ENCODE results near the gene DDI2. TPM values are rescaled to one million over a fixed set of nuclear protein-coding genes. Genes with fewer than 3 reads are reported as not detected.

The DDI2 gene
- total and polyA plus RNA-seq, 9 of the 15 experiments (the other 6 are each of a cell fraction or from before 2014, with no cell fraction given), result 6.5 to 48.4 (median 21.2) TPM

- TF ChIP-seq TBP (optimal IDR thresholded peaks at IDR 0.05; ENCODE audit: low read depth, low read length), result peak; percentile 92
- TF ChIP-seq, protein P1, sequence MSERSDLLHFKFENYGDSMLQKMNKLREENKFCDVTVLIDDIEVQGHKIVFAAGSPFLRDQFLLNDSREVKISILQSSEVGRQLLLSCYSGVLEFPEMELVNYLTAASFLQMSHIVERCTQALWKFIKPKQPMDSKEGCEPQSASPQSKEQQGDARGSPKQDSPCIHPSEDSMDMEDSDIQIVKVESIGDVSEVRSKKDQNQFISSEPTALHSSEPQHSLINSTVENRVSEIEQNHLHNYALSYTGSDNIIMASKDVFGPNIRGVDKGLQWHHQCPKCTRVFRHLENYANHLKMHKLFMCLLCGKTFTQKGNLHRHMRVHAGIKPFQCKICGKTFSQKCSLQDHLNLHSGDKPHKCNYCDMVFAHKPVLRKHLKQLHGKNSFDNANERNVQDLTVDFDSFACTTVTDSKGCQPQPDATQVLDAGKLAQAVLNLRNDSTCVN (CRISPR knock-in tag; IDR thresholded peaks at IDR 0.05), result 0 out of 2 replicates have a peak, but pooled peaks have one; percentile 29
- peak; percentile 97 for TF ChIP-seq FOSL1 (tag; conservative IDR thresholded peaks at IDR 0.05)
- no peak for TF ChIP-seq ELK3 (CRISPR knock-in tag; IDR thresholded peaks at IDR 0.05)
- no peak for TF ChIP-seq YBX1 (IDR thresholded peaks at IDR 0.05)
- TF ChIP-seq TFE3 (CRISPR knock-in tag; IDR thresholded peaks at IDR 0.05), result no peak
- TF ChIP-seq EP300 (IDR thresholded peaks at IDR 0.05; ENCODE audit: low read length), result peak; percentile 7; the same call in 1 of the 2 replicates
- TF ChIP-seq ZFX (CRISPR knock-in tag; IDR thresholded peaks at IDR 0.05), result peak; percentile 84
- TF ChIP-seq CBX2 (IDR thresholded peaks at IDR 0.05; ENCODE audit: insufficient read depth, low read length, poor library complexity, severe bottlenecking), result no peak
- no peak for TF ChIP-seq ZNF311 (CRISPR knock-in tag; IDR thresholded peaks at IDR 0.05)
- TF ChIP-seq IRF9 (tag; IDR thresholded peaks at IDR 0.05), result no peak
- TF ChIP-seq ZSCAN29 (IDR thresholded peaks at IDR 0.05), result no peak
- no peak for TF ChIP-seq ZFP1 (CRISPR knock-in tag; IDR thresholded peaks at IDR 0.05)
- no peak for TF ChIP-seq NFRKB (IDR thresholded peaks at IDR 0.05; ENCODE audit: low read depth)
- peak; percentile 97 for TF ChIP-seq POLR2G (IDR thresholded peaks at IDR 0.05; ENCODE audit: low read depth, low read length)
- peak in 1 of 2 experiments; percentile 60; a peak in 2 of 4 replicates for TF ChIP-seq MNT (conservative IDR thresholded peaks at IDR 0.05)
- no peak for TF ChIP-seq ADNP (tag; IDR thresholded peaks at IDR 0.05)
- TF ChIP-seq HSF4 (CRISPR knock-in tag; IDR thresholded peaks at IDR 0.05; ENCODE audit: borderline replicate concordance), result no peak
- TF ChIP-seq ETV6 (IDR thresholded peaks at IDR 0.05; ENCODE audit: borderline replicate concordance in 1 of 2, low read depth in 2 of 2, low read length in 1 of 2), result no peak; a peak in 1 of 4 replicates
- TF ChIP-seq ETV6 (CRISPR knock-in tag; IDR thresholded peaks at IDR 0.05; ENCODE audit: borderline replicate concordance), result peak; percentile 49; the same call in 1 of the 2 replicates
- 0 out of 2 replicates have a peak, but pooled peaks have one; percentile 45 for TF ChIP-seq SUPT5H (IDR thresholded peaks at IDR 0.05)
- no peak for TF ChIP-seq TAF15 (IDR thresholded peaks at IDR 0.05; ENCODE audit: low read depth, low read length)
These were observed at the start of gene DDI2 (continued) for GRCh38 chr1:15617173-15618076.
